Endothelial cell of umbilical vein (primary cell): Measurements from ENCODE around the gene BCOR. TPM values are rescaled to one million over a fixed set of nuclear protein-coding genes. Genes with fewer than 3 reads are reported as not detected.

Experiments used
- BruUV-seq: library from RNA; stranded (reverse); fragments of 400-500 nt; replicated peaks from 2 replicates; lab custom pipeline; 2021; lab: Mats Ljungman, UMichigan
- CTCF ChIA-PET: fragments of 300-600, 350-600 bp; sonication (Branson Sonifier 250); formaldehyde crosslinking; loops from one replicate; lab custom pipeline; 2021; ENCODE audit warnings: antibody characterized with exemption, inconsistent platforms; lab: Charles Lee
- POLR2A ChIA-PET: fragments of 300-600, 350-600 bp; sonication (Branson Sonifier 250); formaldehyde crosslinking; loops from one replicate; lab custom pipeline; 2021; ENCODE audit warnings: antibody characterized with exemption, inconsistent platforms; lab: Charles Lee
- DNase-seq: peaks from one replicate; pipeline ENCODE4 v3.0.0-alpha.2; 2011; ENCODE audit warnings: low read depth, low spot score
- FAIRE-seq: peaks from 2 replicates; lab custom pipeline; 2011; peaks lifted over from hg19 to GRCh38; lab: Jason Lieb, UNC
- H2AFZ ChIP-seq: 2 replicates; pipeline ENCODE4 v1.6.0; 2012; ENCODE audit warnings: low read depth, low read length, control low read depth, inconsistent platforms
- H3K27ac ChIP-seq: 2 replicates; pipeline ENCODE4 v1.5.1; 2011; ENCODE audit warnings: low read depth, mild to moderate bottlenecking, control low read depth, low read length, moderate library complexity; ENCODE audit not compliant: insufficient read depth
- H3K27me3 ChIP-seq, 2 experiments: 2 replicates each; pipeline versions ENCODE4 v1.6.0 to v1.6.1; 2011; ENCODE audit warnings: low read length in 2 of 2, mixed read lengths in 1 of 2; ENCODE audit not compliant: control insufficient read depth in 2 of 2, insufficient read depth in 2 of 2
- H3K36me3 ChIP-seq, 2 experiments: 2 replicates in 1 of 2; 3 replicates in 1 of 2; pipeline ENCODE4 v1.5.1; 2011; ENCODE audit warnings: low read length in 2 of 2, mild to moderate bottlenecking in 1 of 2, moderate library complexity in 1 of 2; ENCODE audit not compliant: control insufficient read depth in 2 of 2, insufficient read depth in 2 of 2; ENCODE audit errors: extremely low read depth in 1 of 2
- H3K4me1 ChIP-seq: 3 replicates; pipeline ENCODE4 v1.5.1; 2011; ENCODE audit warnings: mild to moderate bottlenecking, low read length; ENCODE audit not compliant: control insufficient read depth, insufficient read depth; ENCODE audit errors: extremely low read depth
- H3K4me2 ChIP-seq: 2 replicates; pipeline ENCODE4 v1.6.1; 2011; ENCODE audit warnings: low read length, control low read depth, mixed read lengths; ENCODE audit not compliant: insufficient read depth
- H3K4me3 ChIP-seq, 3 experiments: fragments of 200-600 bp in 1 of 3; sonication (generic), shearing (Covaris generic) in 1 of 3; replicated peaks in 1 of 3; 2 replicates each; pipeline ENCODE4 v1.5.1; 2011 to 2016; ENCODE audit warnings: control low read depth in 3 of 3, low read length in 3 of 3, mild to moderate bottlenecking in 2 of 3, inconsistent platforms in 1 of 3, low read depth in 1 of 3, moderate library complexity in 1 of 3; ENCODE audit not compliant: insufficient read depth in 1 of 3
- H3K79me2 ChIP-seq: 2 replicates; pipeline ENCODE4 v1.6.0; 2012; ENCODE audit warnings: low read length, inconsistent platforms; ENCODE audit not compliant: control insufficient read depth, insufficient read depth
- H3K9ac ChIP-seq: replicated peaks from 2 replicates; pipeline ENCODE3; 2011; ENCODE audit warnings: low read length, control low read depth; ENCODE audit not compliant: insufficient read depth; ENCODE audit errors: extremely low read depth
- H3K9me1 ChIP-seq: replicated peaks from 3 replicates; pipeline ENCODE4 v1.6.0; 2011; ENCODE audit warnings: mild to moderate bottlenecking, low read length; ENCODE audit not compliant: control insufficient read depth, insufficient read depth; ENCODE audit errors: extremely low read depth
- H3K9me3 ChIP-seq: replicated peaks from 2 replicates; pipeline ENCODE4 v1.5.1; 2012; ENCODE audit warnings: low read length, inconsistent platforms; ENCODE audit not compliant: control insufficient read depth, insufficient read depth
- H4K20me1 ChIP-seq: replicated peaks from 2 replicates; pipeline ENCODE3; 2011; ENCODE audit warnings: mild to moderate bottlenecking, low read length; ENCODE audit not compliant: control insufficient read depth, insufficient read depth; ENCODE audit errors: extremely low read depth
- CTCF ChIP-seq, 2 donors: IDR thresholded peaks; 1 replicate in 1 of 2; 2 replicates in 1 of 2; pipeline ENCODE4 v1.5.1; 2011; ENCODE audit warnings: low read length in 2 of 2, mild to moderate bottlenecking in 2 of 2, moderate library complexity in 2 of 2, control low read depth in 1 of 2, inconsistent platforms in 1 of 2, low read depth in 1 of 2; ENCODE audit not compliant: insufficient read depth in 1 of 2; ENCODE audit errors: extremely low read depth in 1 of 2
- EZH2 ChIP-seq: IDR thresholded peaks from 2 replicates; pipeline ENCODE4 v1.6.1; 2012; ENCODE audit warnings: borderline replicate concordance, low read depth, mild to moderate bottlenecking, moderate library complexity, low read length, inconsistent platforms; ENCODE audit not compliant: severe bottlenecking
- FOS ChIP-seq: IDR thresholded peaks from 2 replicates; pipeline ENCODE4 v1.6.1; 2011; ENCODE audit warnings: mild to moderate bottlenecking, low read length, moderate library complexity, borderline replicate concordance; ENCODE audit not compliant: insufficient read depth
- GATA2 ChIP-seq: IDR thresholded peaks from 2 replicates; pipeline ENCODE4 v1.7.0; 2011; ENCODE audit warnings: low read depth, mild to moderate bottlenecking, moderate library complexity, mixed read lengths, low read length; ENCODE audit not compliant: insufficient read length, insufficient read depth
- JUN ChIP-seq: IDR thresholded peaks from 2 replicates; pipeline ENCODE4 v1.6.1; 2011; ENCODE audit warnings: borderline replicate concordance, low read depth; ENCODE audit not compliant: insufficient read length, insufficient read depth
- MAX ChIP-seq: IDR thresholded peaks from 2 replicates; pipeline ENCODE4 v1.6.1; 2011; ENCODE audit not compliant: insufficient read depth, insufficient read length
- MYC ChIP-seq: IDR thresholded peaks from one replicate; pipeline ENCODE4 v1.6.1; 2011; ENCODE audit warnings: mild to moderate bottlenecking, low read depth, low read length
- POLR2A ChIP-seq: IDR thresholded peaks from 2 replicates; pipeline ENCODE4 v1.6.1; 2012; ENCODE audit warnings: low read depth, mild to moderate bottlenecking, control low read depth, low read length
- POLR2AphosphoS5 ChIP-seq: IDR thresholded peaks from 2 replicates; pipeline ENCODE4 v1.6.1; 2012; ENCODE audit warnings: low read depth, mild to moderate bottlenecking, control low read depth, low read length, moderate library complexity; ENCODE audit not compliant: insufficient read depth
- dilution Hi-C: fragments of 300-500 bp; cut with MboI; formaldehyde crosslinking; loops from one replicate; pipeline ENCODE4 v1.15.0; 2019; ENCODE audit warnings: low sequenced_read_pairs; ENCODE audit not compliant: extremely low pct_ligation_motif_present
- intact Hi-C: fragments of 100-400 bp; cut with micrococcal nuclease; formaldehyde crosslinking; loops from one replicate; pipeline ENCODE4 v1.10.0; 2022
- polyA plus RNA-seq, 4 experiments: library from polyadenylated mRNA; depleted of rRNA in 3 of 4; stranded (reverse) in 3 of 4; unstranded in 1 of 4; fragments of >200 nt; gene quantifications; 2 replicates each; pipeline versions ENCODE4 v1.2.1 to v1.2.3, GENCODE V29; 2011 to 2012; ENCODE audit warnings: missing spikeins in 1 of 4
- total RNA-seq: library from RNA; stranded (reverse); gene quantifications from 2 replicates; pipeline ENCODE4 v1.2.3, GENCODE V29; 2021

The BCOR gene
- total and polyA plus RNA-seq, 2 donors (not counting 3 experiments of a cell fraction or from before 2014, with no cell fraction given) = 10.1 to 24.2 TPM

GRCh38 chrX:40104985-40105834 is 7.5 kb upstream of the BCOR start:
- dilution Hi-C loops = no loop called here
- DNase-seq (peak; percentile 8), FAIRE-seq (peak; percentile 83)
- Histone ChIP-seq H3K9ac (peak overlapping the region; percentile 32), H3K79me2 (no peaks in the 10 kb centered on the region), H3K4me1 (peaks cover 13% of the 10 kb centered on the region), H3K4me3 (peak overlapping the region; percentile 3 to 40 (median 15)), H3K9me1 (no peaks in the 10 kb centered on the region), H2AFZ (no peak overlapping the region), H3K27ac (peak overlapping the region; percentile 43), H3K4me2 (peak overlapping the region; percentile 38), H4K20me1 (no peaks in the 10 kb centered on the region), H3K36me3 (no peaks in the 10 kb centered on the region), H3K9me3 (no peaks in the 10 kb centered on the region), H3K27me3 (no peaks in the 10 kb centered on the region)
- no peak for TF ChIP-seq JUN
- TF ChIP-seq POLR2A = no peak
- TF ChIP-seq EZH2 = no peak
- no peak for TF ChIP-seq POLR2AphosphoS5
- TF ChIP-seq GATA2 = no peak
- TF ChIP-seq FOS = no peak
- TF ChIP-seq CTCF (IDR thresholded peaks at IDR 0.05; ENCODE audit: extremely low read depth in 1 of 2, insufficient read depth in 1 of 2, low read depth in 1 of 2, low read length in 2 of 2) = no peak
- no peak for TF ChIP-seq MYC
- TF ChIP-seq MAX = no peak
- ChIA-PET POLR2A (no interaction called here), CTCF (interaction anchor here (0.6 to 1.5 kb wide), 2 partner anchors 8 to 162 kb away, joined by 3 to 4 read pairs; no protein-coding TSS in a partner anchor)
- intact Hi-C loops = loop anchor here (5.0 kb wide), 4 partner anchors 142 to 348 kb away; no protein-coding TSS in a partner anchor
- no TSS peak for BruUV-seq
